Motor neuron (in vitro differentiated cells): ENCODE results near the gene GPRC5C. TPM values are rescaled to one million over a fixed set of nuclear protein-coding genes. Genes with fewer than 3 reads are reported as not detected.

Experiments used
- ATAC-seq, 8 experiments: fragments of 200-7000 bp; cut with Tn5 transposase; replicated peaks in 6 of 8; 2 replicates each; pipeline ENCODE4 v1.8.0; 2021; ENCODE audit warnings: mild to moderate bottlenecking in 8 of 8, moderate library complexity in 8 of 8
- H3K27ac ChIP-seq, 2 donors: fragments of 250-450 bp; sonication (Bioruptor Pico); 2 replicates each; pipeline ENCODE4 v1.9.0; 2021; ENCODE audit warnings: antibody characterized with exemption in 2 of 2, mild to moderate bottlenecking in 2 of 2, moderate library complexity in 1 of 2
- H3K4me1 ChIP-seq, 2 donors: fragments of 250-450 bp; sonication (Bioruptor Pico); replicated peaks in 1 of 2; 2 replicates each; pipeline ENCODE4 v1.6.1; 2021; ENCODE audit warnings: antibody characterized with exemption in 2 of 2, mild to moderate bottlenecking in 2 of 2, moderate library complexity in 1 of 2
- H3K4me3 ChIP-seq, 5 donors: fragments of 250-450 bp; sonication (Bioruptor Pico); 2 replicates each; pipeline ENCODE4 v1.9.0; 2021; ENCODE audit warnings: antibody characterized with exemption in 5 of 5, mild to moderate bottlenecking in 5 of 5, moderate library complexity in 4 of 5
- WGBS, 10 experiments: fragments of 450-650 bp; shearing (Covaris generic); methylation state at CpG; one replicate each; pipeline ENCODE4 v1.0.0; 2022; 5-methylcytosine and 5-hydroxymethylcytosine counted together
- in situ Hi-C, 9 experiments: fragments of 400-800 bp; cut with MboI; loops; one replicate each; pipeline ENCODE4 v1.15.0; 2021; ENCODE audit warnings: low sequenced_read_pairs in 9 of 9, low pct_unique_long_range_greater_than_20kb in 2 of 9; ENCODE audit not compliant: unreplicated experiment in 9 of 9
- total RNA-seq, 8 experiments: library from RNA; unstranded; fragments of 300-600 nt; gene quantifications; 2 replicates each; pipeline versions ENCODE4 v1.2.3 to v1.2.4, GENCODE V29; 2022

GPRC5C gene
- total RNA-seq, 8 experiments from 2014 or later: 1.2 to 39.7 (median 19.8) TPM

- Histone ChIP-seq H3K4me1 (peaks cover 13 to 27% of the 10 kb centered on the region in 2 donors), H3K4me3 (no peak overlapping the region), H3K27ac (no peak overlapping the region)
- ATAC-seq: no peak
- WGBS, 10 experiments: 67 to 100% (median 81%) methylated on average over 1 to 3 of the region's 8 CpGs; no CpG with 5 or more reads in 6 of the 10 experiments
- in situ Hi-C loops: loop anchor here in 1 of 9 experiments (10.0 kb wide), 1 partner anchor 69 kb away; no protein-coding TSS in a partner anchor
Measured at GRCh38 chr17:74443516-74444296, 11.8 kb downstream of the GPRC5C start.

GRCh38 chr17:74444406-74444805, 12.5 kb downstream of the GPRC5C start:
- in situ Hi-C loops: loop anchor here in 1 of 9 experiments (10.0 kb wide), 1 partner anchor 70 kb away; no protein-coding TSS in a partner anchor
- Histone ChIP-seq H3K27ac (no peak overlapping the region), H3K4me1 (peaks cover 13 to 27% of the 10 kb centered on the region in 2 donors), H3K4me3 (no peak overlapping the region)
- 0 to 33% methylated on average over 1 to 8 of the region's 12 CpGs; no CpG with 5 or more reads in 8 of the 10 experiments for WGBS, 10 experiments
- peak in 4 of 8 experiments; percentile 15 to 28 (median 24) for ATAC-seq

- WGBS, 10 experiments: 40 to 100% (median 100%) methylated on average over 1 to 4 of the region's 7 CpGs; no CpG with 5 or more reads in 3 of the 10 experiments
- Histone ChIP-seq H3K4me1 (peaks cover 13 to 27% of the 10 kb centered on the region in 2 donors), H3K4me3 (no peak overlapping the region), H3K27ac (no peak overlapping the region)
- in situ Hi-C loops: loop anchor here in 1 of 9 experiments (10.0 kb wide), 1 partner anchor 70 kb away; no protein-coding TSS in a partner anchor
- ATAC-seq: peak in 1 of 8 experiments; percentile 30
Measured at GRCh38 chr17:74445158-74445557, 13.3 kb downstream of the GPRC5C start.

GRCh38 chr17:74446551-74447500, 14.9 kb downstream of the GPRC5C start:
- Histone ChIP-seq H3K4me3 (no peak overlapping the region), H3K4me1 (peaks cover 13 to 27% of the 10 kb centered on the region in 2 donors), H3K27ac (no peak overlapping the region)
- in situ Hi-C loops: loop anchor here in 1 of 9 experiments (10.0 kb wide), 1 partner anchor 72 kb away; no protein-coding TSS in a partner anchor
- ATAC-seq: peak in 2 of 8 experiments; percentile 5 to 7
- WGBS, 10 experiments: 0 to 100% (median 60%) methylated on average over 1 to 4 of the region's 31 CpGs; no CpG with 5 or more reads in 3 of the 10 experiments

GRCh38 chr17:74447628-74448159, 15.8 kb downstream of the GPRC5C start:
- 50 to 100% (median 81%) methylated on average over 1 to 5 of the region's 11 CpGs; no CpG with 5 or more reads in 2 of the 10 experiments for WGBS, 10 experiments
- ATAC-seq: no peak
- Histone ChIP-seq H3K4me1 (peaks cover 20 to 32% of the 10 kb centered on the region in 2 donors), H3K27ac (no peak overlapping the region), H3K4me3 (no peak overlapping the region)
- in situ Hi-C loops: loop anchor here in 1 of 9 experiments (10.0 kb wide), 1 partner anchor 73 kb away; no protein-coding TSS in a partner anchor

- in situ Hi-C loops: loop anchor here in 1 of 9 experiments (10.0 kb wide), 1 partner anchor 74 kb away; no protein-coding TSS in a partner anchor
- H3K27ac ChIP-seq: no peak overlapping the region
- 40 to 100% (median 81%) methylated on average over 1 to 7 of the region's 8 CpGs; no CpG with 5 or more reads in 2 of the 10 experiments for WGBS, 10 experiments
- H3K4me1 ChIP-seq: peaks cover 14 to 32% of the 10 kb centered on the region in 2 donors
- ATAC-seq: no peak
- H3K4me3 ChIP-seq: no peak overlapping the region
Measured at GRCh38 chr17:74448756-74449155, 16.9 kb downstream of the GPRC5C start.

- Histone ChIP-seq H3K27ac (no peak overlapping the region), H3K4me1 (peaks cover 13 to 29% of the 10 kb centered on the region in 2 donors), H3K4me3 (no peak overlapping the region)
- in situ Hi-C loops: loop anchor here in 1 of 9 experiments (10.0 kb wide), 1 partner anchor 75 kb away; no protein-coding TSS in a partner anchor
- ATAC-seq: no peak
- 27 to 100% (median 80%) methylated on average over 1 to 5 of the region's 11 CpGs; no CpG with 5 or more reads in 3 of the 10 experiments for WGBS, 10 experiments
Measured at GRCh38 chr17:74449306-74449705, 17.4 kb downstream of the GPRC5C start.

GRCh38 chr17:74449773-74450172, 17.9 kb downstream of the GPRC5C start:
- WGBS, 10 experiments: 80 to 100% (median 92%) methylated on average over 1 to 2 of the region's 5 CpGs; no CpG with 5 or more reads in 6 of the 10 experiments
- no peak for ATAC-seq
- Histone ChIP-seq H3K4me1 (peaks cover 15 to 29% of the 10 kb centered on the region in 2 donors), H3K27ac (no peak overlapping the region), H3K4me3 (no peak overlapping the region)
- in situ Hi-C loops: loop anchor here in 3 of 9 experiments (10.0 kb wide), 1 partner anchor 75 kb away; no protein-coding TSS in a partner anchor

- in situ Hi-C loops: loop anchor here in 2 of 9 experiments (10.0 kb wide), 1 partner anchor 75 kb away; no protein-coding TSS in a partner anchor
- WGBS, 10 experiments: 67 to 100% (median 92%) methylated on average over 1 of the region's 3 CpGs; no CpG with 5 or more reads in 6 of the 10 experiments
- Histone ChIP-seq H3K4me3 (no peak overlapping the region), H3K4me1 (peaks cover 20 to 32% of the 10 kb centered on the region in 2 donors), H3K27ac (no peak overlapping the region)
- no peak for ATAC-seq
Measured at GRCh38 chr17:74450231-74450630, 18.3 kb downstream of the GPRC5C start.

- Histone ChIP-seq H3K27ac (no peak overlapping the region), H3K4me1 (peaks cover 27 to 39% of the 10 kb centered on the region in 2 donors), H3K4me3 (no peak overlapping the region)
- in situ Hi-C loops: loop anchor here in 2 of 9 experiments (10.0 kb wide), 1 partner anchor 76 kb away; no protein-coding TSS in a partner anchor
- WGBS, 10 experiments: 70 to 90% (median 83%) methylated on average over 2 to 8 of the region's 13 CpGs; no CpG with 5 or more reads in 5 of the 10 experiments
- no peak for ATAC-seq
Measured at GRCh38 chr17:74450925-74451403, 19.1 kb downstream of the GPRC5C start.

GRCh38 chr17:74451557-74451956, 19.7 kb downstream of the GPRC5C start:
- ATAC-seq: no peak
- Histone ChIP-seq H3K4me1 (peaks cover 32 to 43% of the 10 kb centered on the region in 2 donors), H3K27ac (peak overlapping the region in 1 of 2 donors; percentile 4), H3K4me3 (no peak overlapping the region)
- in situ Hi-C loops: loop anchor here in 2 of 9 experiments (10.0 kb wide), 1 partner anchor 77 kb away; no protein-coding TSS in a partner anchor
- 0 to 100% (median 80%) methylated on average over 1 to 5 of the region's 6 CpGs; no CpG with 5 or more reads in 2 of the 10 experiments for WGBS, 10 experiments
